ENCODE data around the gene TIMM13. TPM values are rescaled to one million over a fixed set of nuclear protein-coding genes. Genes with fewer than 3 reads are reported as not detected.
A peak's percentile ranks its signal among the peaks of the same experiment; 100 is the strongest.

Gene TIMM13
- total and polyA plus RNA-seq, 2 of the 8 experiments (the other 6 are each of a cell fraction or from before 2014, with no cell fraction given) = 270 to 275 TPM

- POLR2A ChIA-PET (ENCODE audit: partially characterized antibody) = interaction anchor here (0.9 to 1.3 kb wide), 3 partner anchors 9 to 313 kb away, joined by 3 to 4 read pairs (median 3); no protein-coding TSS in a partner anchor
- Histone ChIP-seq H4K5ac (ENCODE audit: insufficient read length, low read depth, low read length) (no peak overlapping the region), H3K79me2 (ENCODE audit: control insufficient read depth in 1 of 2, insufficient read depth in 2 of 2, low read length in 2 of 2) (no peaks in the 10 kb centered on the region), H3K9ac (replicated peaks in 1 of 4; ENCODE audit: extremely low read depth in 1 of 4, low read depth in 3 of 4, low read length in 3 of 4) (no peak overlapping the region), H2AK5ac (ENCODE audit: low read depth, low read length) (no peak overlapping the region), H4K91ac (replicated peaks; ENCODE audit: insufficient read length, low read length) (no peak overlapping the region), H3K4me1 (replicated peaks in 1 of 4; ENCODE audit: control insufficient read depth in 3 of 4, insufficient read depth in 4 of 4, low read length in 3 of 4) (peaks cover 0 to 7% (median 0%) of the 10 kb centered on the region in 4 experiments; a peak in 2 of 7 replicates), H2BK120ac (replicated peaks; ENCODE audit: low read depth, low read length) (no peak overlapping the region), H3K9me3 (ENCODE audit: insufficient read depth in 2 of 2, low read depth in 1 of 2, low read length in 1 of 2) (no peaks in the 10 kb centered on the region), H3K79me1 (ENCODE audit: low read depth, low read length) (no peaks in the 10 kb centered on the region), H3K27me3 (replicated peaks in 1 of 4; ENCODE audit: control insufficient read depth in 3 of 4, extremely low read depth in 1 of 4, insufficient read depth in 3 of 4, low read length in 3 of 4) (no peaks in the 10 kb centered on the region), H2BK15ac (ENCODE audit: low read length) (0 out of 2 replicates have a peak overlapping the region, but pooled peaks have one; percentile 9), H4K20me1 (replicated peaks in 1 of 2; ENCODE audit: control insufficient read depth in 1 of 2, insufficient read depth in 2 of 2, low read length in 2 of 2) (peaks cover 0 to 1% of the 10 kb centered on the region in 2 experiments), H3K4ac (replicated peaks; ENCODE audit: insufficient read length, low read depth, low read length) (no peak overlapping the region), H3K18ac (ENCODE audit: extremely low read depth, low read length) (no peak overlapping the region), H3K27ac (ENCODE audit: low read depth, low read length) (no peak overlapping the region), H2BK20ac (ENCODE audit: low read length) (no peak overlapping the region), H3K36me3 (ENCODE audit: control insufficient read depth in 2 of 4, insufficient read depth in 4 of 4, low read length in 3 of 4) (no peaks in the 10 kb centered on the region), H2BK12ac (ENCODE audit: low read depth, low read length) (no peak overlapping the region), H3K23me2 (ENCODE audit: low read depth, low read length) (no peaks in the 10 kb centered on the region), H2AFZ (ENCODE audit: low read length) (no peak overlapping the region), H3K4me3 (ENCODE audit: extremely low read depth in 1 of 4, insufficient read depth in 2 of 4, low read depth in 3 of 4, low read length in 4 of 4) (no peak overlapping the region), H3K23ac (ENCODE audit: insufficient read length) (no peak overlapping the region), H2BK5ac (ENCODE audit: low read depth, low read length) (no peak overlapping the region), H4K8ac (ENCODE audit: extremely low read depth, insufficient read depth, low read length) (no peak overlapping the region), H3K56ac (replicated peaks; ENCODE audit: insufficient read length, low read depth, low read length) (no peak overlapping the region), H3K14ac (ENCODE audit: insufficient read length) (no peak overlapping the region), H3K4me2 (ENCODE audit: insufficient read depth in 1 of 2, low read depth in 2 of 2, low read length in 2 of 2) (no peak overlapping the region)
- TF ChIP-seq SIN3A (conservative IDR thresholded peaks at IDR 0.05 in 1 of 2, IDR thresholded peaks at IDR 0.05 in 1 of 2; ENCODE audit: low read depth in 1 of 2, low read length in 2 of 2) (no peak), CEBPB (IDR thresholded peaks at IDR 0.05; ENCODE audit: low read depth, low read length) (no peak), ZNF274 (IDR thresholded peaks at IDR 0.05; ENCODE audit: borderline replicate concordance, extremely low read depth, low read length) (no peak)
- FAIRE-seq = no peak
- no peak for DNase-seq (ENCODE audit: low read depth in 1 of 2, low spot score in 2 of 2)
- WGBS, 2 experiments (ENCODE audit: extremely low coverage in 1 of 2, insufficient coverage in 1 of 2, insufficient read length in 1 of 2, insufficient replicate concordance in 2 of 2, low coverage in 1 of 2, low lambda C conversion rate in 2 of 2, missing lambda C conversion rate in 1 of 2) = 73% methylated on average over 12 of the region's 12 CpGs; no CpG with 5 or more reads in 1 of the 2 experiments
- CTCF ChIA-PET (ENCODE audit: partially characterized antibody) = interaction anchor here (0.6 to 12.9 kb wide), 4 partner anchors 143 to 168 kb away, joined by 3 to 133 read pairs (median 20); no protein-coding TSS in a partner anchor
Observed at GRCh38 chr19:2468596-2468995, 41.2 kb upstream of the TIMM13 start.

All from H1 (cell line).